Activated CD4-positive, alpha-beta T cell treated with anti-CD3 and anti-CD28 coated beads, Interleukin-2, amount 50 U/mL, for 4 hours (primary cell): ENCODE results near the gene GGNBP2.
"Not testable (repeated sequence)": the region's sequence is repeated elsewhere in the genome, so short reads cannot be mapped to it uniquely, and the experiment has no call there.

Source experiments
- DNase-seq, 2 experiments: peaks; one replicate each; pipeline ENCODE4 v3.0.0-alpha.2; 2020

GGNBP2 gene

DNA sequence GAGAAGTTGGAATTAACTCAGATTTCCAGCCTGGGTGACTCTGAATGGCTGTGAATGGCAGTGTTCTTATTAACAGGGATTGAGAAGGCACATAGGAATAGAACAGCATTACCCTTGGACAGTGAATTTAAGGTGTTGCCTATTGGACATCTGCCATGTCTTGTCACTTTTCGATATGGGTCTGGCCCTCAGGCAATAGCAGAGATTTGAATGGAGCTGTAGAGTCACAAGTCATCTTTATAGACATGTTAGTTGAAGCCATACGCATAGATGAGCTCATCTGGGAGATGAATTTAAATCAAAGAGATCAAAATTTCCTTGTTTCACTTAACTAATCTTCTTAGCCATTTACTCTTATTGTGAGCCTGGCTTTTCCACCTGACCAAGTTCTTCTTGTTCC lies 32.1 kb downstream of the GGNBP2 start:
- DNase-seq = no peak

DNA sequence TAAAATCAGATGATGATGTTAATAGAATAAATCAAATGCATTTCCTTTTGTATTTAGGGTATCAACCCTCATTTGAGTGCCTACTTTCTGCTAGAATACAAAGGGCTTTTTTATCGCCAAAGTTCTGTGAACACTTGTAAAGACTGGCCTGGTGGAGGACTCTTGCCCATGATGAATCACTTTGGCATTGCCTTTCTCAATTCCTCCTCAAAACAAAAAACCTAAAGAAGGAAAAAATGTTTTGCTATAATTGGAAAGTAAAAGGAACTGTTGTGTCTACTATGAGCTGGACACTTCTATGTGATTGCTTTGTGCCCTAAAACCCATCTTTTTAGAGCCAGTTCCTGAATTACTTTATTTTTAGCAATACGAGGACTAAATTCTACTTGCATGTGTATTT lies 34.0 kb downstream of the GGNBP2 start:
- no peak for DNase-seq

- DNase-seq = no peak
Observed at GRCh38 chr17:36583787-36584186, 39.1 kb downstream of the GGNBP2 start.

DNA sequence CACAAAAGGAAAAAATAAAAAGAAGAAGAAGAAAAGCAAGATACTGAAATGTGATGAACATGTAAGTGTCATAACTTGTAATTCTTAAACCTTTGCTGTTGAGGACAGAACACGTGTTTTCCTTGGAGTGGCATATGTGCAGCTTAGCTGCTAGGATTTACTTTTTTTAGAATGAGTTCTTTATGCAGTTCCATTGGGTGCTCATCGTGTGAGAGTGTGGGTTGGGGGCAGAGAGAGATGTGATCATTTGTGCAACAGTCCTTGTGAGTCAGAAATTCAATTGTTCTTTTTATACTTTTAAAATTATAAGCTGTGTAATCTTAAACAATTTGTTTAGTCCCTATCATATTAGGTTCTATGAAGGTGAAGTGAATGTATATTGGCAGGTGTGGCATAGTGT lies 41.4 kb downstream of the GGNBP2 start:
- no peak for DNase-seq

DNA sequence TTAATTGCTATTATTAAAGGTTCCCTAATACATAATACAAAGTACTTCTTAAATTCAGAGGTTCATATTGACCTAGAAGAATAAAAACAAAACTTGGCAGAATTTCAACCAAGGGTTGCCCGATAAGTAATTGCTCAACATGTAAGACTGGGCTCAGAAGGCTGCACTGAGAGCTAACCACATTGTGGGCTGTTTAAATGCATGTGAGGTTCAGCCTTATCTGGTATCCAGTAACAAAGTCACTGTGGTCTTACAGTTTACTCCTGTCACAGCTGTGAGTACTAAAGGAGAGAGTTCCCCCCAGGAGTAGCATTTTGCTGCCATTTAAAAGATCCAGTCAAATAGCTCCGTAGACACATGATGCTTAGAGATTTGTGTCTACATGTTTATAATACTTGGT lies 45.4 kb downstream of the GGNBP2 start:
- DNase-seq = no peak

- peak; percentile 63 to 67 for DNase-seq
Observed at GRCh38 chr17:36591434-36592315, 47.0 kb downstream of the GGNBP2 start, which contains the start of gene DHRS11. DHRS11 (plus strand) TSS chr17:36591879; CDS start chr17:36592010, 131 bp downstream.

- no peak for DNase-seq
Observed at GRCh38 chr17:36592316-36592715, 47.6 kb downstream of the GGNBP2 start.

DNA sequence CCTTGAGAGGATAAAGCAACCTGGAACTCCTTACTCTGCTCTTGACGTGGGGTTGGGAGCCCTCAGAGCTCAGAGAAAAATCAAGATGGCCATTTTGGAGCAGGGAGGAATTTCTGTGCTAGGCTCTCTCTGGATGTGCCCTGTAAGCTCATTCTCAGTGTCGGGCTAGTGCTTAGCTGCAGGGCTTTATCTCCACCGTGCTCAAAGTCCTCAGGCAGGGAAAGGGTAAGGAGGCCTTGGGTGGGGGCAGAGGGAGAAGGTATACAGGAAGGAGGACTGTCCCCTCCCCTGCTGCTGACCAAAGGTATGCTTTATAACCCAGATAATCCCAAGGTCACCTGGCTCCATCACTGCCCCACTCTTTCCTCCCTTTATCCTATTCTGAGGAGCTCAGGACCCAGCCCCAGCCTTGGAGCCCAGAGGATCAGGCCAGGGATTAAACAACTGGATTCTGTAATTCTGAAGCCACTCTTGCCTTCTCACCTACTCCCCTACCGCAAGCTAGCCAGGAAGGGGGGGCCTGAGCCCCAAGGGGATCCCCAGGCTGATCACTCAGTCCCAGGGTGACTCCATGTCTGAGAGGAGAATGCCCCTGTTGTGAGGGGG lies 48.1 kb downstream of the GGNBP2 start:
- no peak for DNase-seq

DNA sequence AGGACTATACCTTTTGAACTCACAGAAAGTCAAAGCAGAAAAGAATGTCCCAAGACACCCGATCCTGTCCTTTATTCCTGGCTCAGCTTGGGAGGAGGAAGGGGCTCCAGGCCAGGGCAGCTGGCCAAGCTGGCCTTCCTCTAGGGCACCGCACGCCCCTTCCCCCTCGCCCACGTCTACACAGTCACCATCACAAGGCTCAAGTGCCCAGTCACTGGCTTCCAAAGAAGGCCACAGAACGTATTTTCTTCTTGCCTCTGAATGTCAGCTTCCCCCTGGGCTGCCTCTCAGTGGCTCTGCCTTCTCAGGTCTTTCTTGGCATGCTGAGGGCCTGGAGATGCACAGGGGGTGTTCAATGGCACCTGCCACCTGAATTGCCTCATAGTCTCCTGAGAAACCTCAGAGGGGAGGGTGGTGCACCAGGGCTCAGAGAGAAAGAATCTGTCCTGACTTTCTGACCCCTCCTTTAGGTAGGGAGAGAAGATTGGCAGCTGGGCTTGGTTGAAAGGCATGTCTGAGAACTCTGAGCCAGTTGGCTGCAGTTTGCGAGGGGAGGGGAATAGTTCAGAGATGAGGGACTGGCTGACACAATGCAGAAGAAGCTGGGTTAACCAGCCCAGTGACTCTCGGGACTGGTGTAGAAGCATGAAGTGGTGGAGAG lies 49.1 kb downstream of the GGNBP2 start:
- DNase-seq = no peak

DNA sequence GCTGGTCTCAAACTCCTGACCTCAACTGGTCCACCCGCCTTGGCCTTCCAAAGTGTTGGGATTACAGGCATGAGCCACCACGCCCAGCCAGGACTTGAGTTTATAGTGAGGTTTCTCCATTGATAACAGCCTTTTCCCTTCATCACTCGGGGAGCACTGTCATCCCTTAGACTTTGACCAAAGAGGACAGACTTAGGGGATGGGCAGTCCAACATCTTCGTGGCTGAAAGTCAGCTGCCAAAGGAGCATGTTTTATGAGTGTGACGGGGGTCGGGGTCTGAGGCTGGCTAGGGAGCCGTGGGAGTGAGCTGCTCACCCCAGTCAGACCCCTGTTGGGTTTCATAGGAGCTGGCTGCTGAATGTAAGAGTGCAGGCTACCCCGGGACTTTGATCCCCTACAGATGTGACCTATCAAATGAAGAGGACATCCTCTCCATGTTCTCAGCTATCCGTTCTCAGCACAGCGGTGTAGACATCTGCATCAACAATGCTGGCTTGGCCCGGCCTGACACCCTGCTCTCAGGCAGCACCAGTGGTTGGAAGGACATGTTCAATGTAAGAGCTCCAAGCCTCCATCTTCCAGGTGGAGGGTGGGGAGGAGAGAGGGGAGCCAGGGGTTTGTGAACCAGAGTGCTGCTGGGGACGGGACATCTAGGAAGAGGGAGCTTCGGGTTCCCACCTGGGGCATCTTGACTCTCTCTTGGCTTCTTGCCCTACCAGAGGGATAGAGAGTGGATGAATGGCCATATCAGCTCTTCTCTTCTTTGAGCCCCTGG lies 50.1 kb downstream of the GGNBP2 start:
- DNase-seq = no peak

DNA sequence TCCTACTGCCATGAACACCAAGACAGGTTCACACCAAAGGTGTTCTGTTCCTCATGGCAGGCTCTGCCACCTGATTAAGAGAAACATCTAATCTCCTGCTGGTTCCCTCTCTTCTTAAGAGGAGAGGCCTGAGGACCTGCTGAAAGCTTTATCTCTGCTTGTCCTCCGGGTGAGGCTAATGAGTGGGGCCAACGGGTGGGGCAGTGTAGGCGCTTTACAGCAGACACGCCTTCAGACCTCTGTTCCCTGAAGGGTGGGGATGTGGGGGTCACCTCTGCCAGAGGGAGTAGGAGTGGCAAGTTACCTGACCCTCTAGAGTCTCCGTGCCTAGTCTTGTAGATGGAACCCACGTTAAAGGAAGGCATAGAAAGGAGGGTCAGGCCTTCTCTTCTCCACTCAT lies 52.5 kb downstream of the GGNBP2 start:
- DNase-seq = no peak

DNA sequence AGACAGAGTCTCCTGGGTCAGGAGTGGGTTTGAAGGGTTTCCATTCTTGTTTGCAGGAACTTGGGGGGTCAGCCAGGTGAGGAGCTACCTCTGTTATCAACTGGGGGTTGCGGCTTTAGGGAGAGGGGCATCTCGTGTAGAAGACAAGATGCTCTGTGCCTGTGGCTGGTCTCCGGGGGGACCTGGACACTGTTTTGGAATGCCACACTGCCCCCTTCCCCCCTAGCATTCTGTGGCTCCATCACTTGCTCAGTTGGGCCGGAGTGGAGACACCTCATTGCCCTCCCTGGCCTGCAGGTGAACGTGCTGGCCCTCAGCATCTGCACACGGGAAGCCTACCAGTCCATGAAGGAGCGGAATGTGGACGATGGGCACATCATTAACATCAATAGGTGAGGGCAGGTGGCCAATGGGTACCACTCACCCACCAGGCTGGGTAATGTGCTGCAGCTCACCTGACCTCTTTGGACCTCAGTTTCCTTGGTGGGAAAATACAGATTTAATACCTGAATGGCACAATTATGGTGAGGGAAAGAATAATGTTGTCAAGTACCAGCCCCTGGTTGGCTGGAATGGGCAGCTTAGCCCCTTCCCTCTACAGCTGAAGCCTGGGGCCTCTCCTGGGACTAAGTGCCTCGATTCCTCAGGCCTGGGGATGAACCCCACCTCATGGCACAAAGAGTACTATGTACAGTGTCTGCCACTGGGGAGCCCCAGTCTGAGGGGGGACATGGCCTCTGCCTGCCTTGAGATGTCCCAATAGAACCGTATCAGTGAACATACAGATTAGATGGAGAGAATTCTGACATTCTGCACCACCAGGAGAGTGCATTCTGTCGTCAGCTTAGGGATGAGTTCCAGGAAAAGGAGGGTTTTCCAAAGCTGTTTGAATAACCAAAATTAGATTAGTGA lies 53.4 kb downstream of the GGNBP2 start:
- no peak for DNase-seq

DNA sequence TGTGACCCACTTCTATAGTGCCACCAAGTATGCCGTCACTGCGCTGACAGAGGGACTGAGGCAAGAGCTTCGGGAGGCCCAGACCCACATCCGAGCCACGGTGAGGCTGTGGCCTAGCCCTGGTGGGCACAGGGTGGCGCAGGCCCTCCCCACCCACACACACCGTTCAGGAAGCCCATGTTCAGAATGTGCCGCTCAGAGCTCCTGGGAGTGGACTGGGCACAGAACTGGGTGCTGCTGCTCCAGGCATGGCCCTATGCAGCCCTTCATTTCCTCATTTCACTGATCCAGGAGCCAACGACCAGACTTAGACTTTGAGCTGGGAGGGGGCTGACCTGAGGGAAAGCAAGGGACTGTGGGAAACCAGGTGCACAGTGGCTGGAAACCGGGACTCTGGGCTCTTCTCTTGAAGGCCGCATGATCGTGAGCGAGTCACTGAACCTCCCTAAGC lies 54.3 kb downstream of the GGNBP2 start:
- DNase-seq = no peak

GRCh38 chr17:36599546-36600250 lies 55.0 kb downstream of the GGNBP2 start:
- no peak for DNase-seq

GRCh38 chr17:36600465-36600864 lies 55.7 kb downstream of the GGNBP2 start:
- no peak for DNase-seq

DNA sequence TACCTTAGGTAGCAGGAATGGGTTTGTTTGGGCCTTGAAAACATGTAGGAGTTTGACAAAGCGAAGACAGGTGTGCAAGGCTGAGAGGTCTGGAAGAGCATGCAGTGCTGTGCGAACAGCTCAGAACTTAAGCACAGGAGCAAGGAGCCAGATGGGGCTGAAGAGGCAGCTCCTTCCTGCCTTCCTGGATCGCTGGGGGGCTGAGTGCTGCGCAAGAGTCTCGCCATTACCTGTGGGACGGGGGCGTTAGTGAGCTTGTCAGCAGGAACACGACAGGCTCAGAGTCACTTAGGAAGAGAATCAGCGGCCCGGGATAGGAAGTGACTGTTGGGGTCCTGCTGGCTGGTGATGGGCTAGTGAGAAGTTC lies 56.2 kb downstream of the GGNBP2 start:
- peak; percentile 20 to 27 for DNase-seq

- DNase-seq = peak; percentile 86 to 90
Observed at GRCh38 chr17:36601303-36602029, 56.7 kb downstream of the GGNBP2 start, which contains the start of gene MRM1. MRM1 (plus strand) TSS chr17:36601583; CDS start chr17:36601811, 228 bp downstream.

DNA sequence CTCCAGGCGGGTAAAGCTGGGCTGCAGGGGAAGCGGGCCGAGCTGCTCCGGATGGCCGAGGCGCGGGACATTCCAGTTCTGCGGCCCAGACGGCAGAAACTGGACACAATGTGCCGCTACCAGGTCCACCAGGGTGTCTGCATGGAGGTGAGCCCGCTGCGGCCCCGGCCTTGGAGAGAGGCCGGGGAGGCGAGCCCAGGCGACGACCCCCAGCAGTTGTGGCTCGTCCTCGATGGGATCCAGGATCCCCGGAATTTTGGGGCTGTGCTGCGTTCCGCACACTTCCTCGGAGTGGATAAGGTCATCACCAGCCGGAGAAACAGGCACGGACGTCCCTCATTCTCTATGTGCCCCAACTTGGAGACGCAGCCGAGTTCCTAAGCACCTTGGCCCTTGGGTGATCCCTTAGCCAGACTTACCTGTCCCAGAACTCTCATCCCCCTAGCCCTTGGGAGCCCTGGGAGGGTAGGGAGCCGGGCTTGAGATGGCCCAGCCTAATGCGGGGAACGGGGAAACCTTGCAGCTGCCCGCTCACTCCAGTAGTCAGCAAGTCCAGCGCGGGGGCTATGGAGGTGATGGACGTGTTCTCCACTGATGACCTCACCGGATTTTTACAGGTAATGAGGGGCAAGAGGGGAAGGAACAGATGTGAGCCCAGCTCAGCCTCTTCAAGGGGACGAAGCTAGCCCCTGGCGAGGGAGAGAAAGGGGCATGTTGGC lies 57.5 kb downstream of the GGNBP2 start:
- no peak for DNase-seq

GRCh38 chr17:36602924-36603384 lies 58.2 kb downstream of the GGNBP2 start:
- DNase-seq = peak; percentile 72

GRCh38 chr17:36605028-36605427 lies 60.3 kb downstream of the GGNBP2 start:
- not testable (repeated sequence) for DNase-seq
